Activated naive CD8-positive, alpha-beta T cell treated with anti-CD3 and anti-CD28 coated beads, Interleukin-2, amount 50 U/mL, for 24 hours (primary cell): ENCODE measurements around the gene RBKS.
"Not testable (repeated sequence)": the region's sequence is repeated elsewhere in the genome, so short reads cannot be mapped to it uniquely, and the experiment has no call there.

Source experiments
- ATAC-seq: fragments of 150-1000 bp; cut with Tn5 transposase; one replicate; pipeline ENCODE4 v1.10.0; 2021
- DNase-seq: peaks from one replicate; pipeline ENCODE4 v3.0.0; 2021
- H3K27ac Mint-ChIP-seq: one replicate; pipeline ENCODE4 v1.8.0; 2021; ENCODE audit warnings: mild to moderate bottlenecking, mixed read lengths
- H3K27me3 Mint-ChIP-seq: one replicate; pipeline ENCODE4 v1.8.0; 2021; ENCODE audit warnings: mixed read lengths
- H3K36me3 Mint-ChIP-seq: one replicate; pipeline ENCODE4 v1.8.0; 2021; ENCODE audit warnings: low read depth, mixed read lengths
- H3K4me1 Mint-ChIP-seq: one replicate; pipeline ENCODE4 v1.8.0; 2021; ENCODE audit warnings: mixed read lengths
- H3K4me3 Mint-ChIP-seq: one replicate; pipeline ENCODE4 v1.8.0; 2021; ENCODE audit warnings: mild to moderate bottlenecking, moderate library complexity, mixed read lengths
- H3K9me3 Mint-ChIP-seq: one replicate; pipeline ENCODE4 v1.8.0; 2021; ENCODE audit warnings: mixed read lengths

Gene RBKS

GRCh38 chr2:27870724-27871123 lies 19.5 kb downstream of the RBKS start:
- H3K9me3 Mint-ChIP-seq, result peaks cover 2% of the 10 kb centered on the region
- H3K4me1 Mint-ChIP-seq, result no peaks in the 10 kb centered on the region
- ATAC-seq, result no peak
- no peak overlapping the region for H3K27ac Mint-ChIP-seq
- no peaks in the 10 kb centered on the region for H3K27me3 Mint-ChIP-seq
- H3K4me3 Mint-ChIP-seq, result no peak overlapping the region
- H3K36me3 Mint-ChIP-seq, result peaks cover under 1% of the 10 kb centered on the region
- DNase-seq, result no peak

GRCh38 chr2:27869763-27870162 lies 20.4 kb downstream of the RBKS start:
- Mint-ChIP-seq H3K36me3 (no peaks in the 10 kb centered on the region), H3K4me3 (no peak overlapping the region), H3K27ac (no peak overlapping the region), H3K9me3 (no peaks in the 10 kb centered on the region), H3K4me1 (no peaks in the 10 kb centered on the region), H3K27me3 (no peaks in the 10 kb centered on the region)
- DNase-seq, result no peak
- no peak for ATAC-seq

- Mint-ChIP-seq H3K9me3 (no peaks in the 10 kb centered on the region), H3K36me3 (no peaks in the 10 kb centered on the region), H3K4me1 (no peaks in the 10 kb centered on the region), H3K27ac (no peak overlapping the region), H3K27me3 (no peaks in the 10 kb centered on the region), H3K4me3 (no peak overlapping the region)
- DNase-seq (no peak), ATAC-seq (no peak)
These were observed 23.9 kb downstream of the RBKS start for GRCh38 chr2:27866237-27866636.

GRCh38 chr2:27863955-27864354 lies 26.2 kb downstream of the RBKS start:
- not testable (repeated sequence) for ATAC-seq, H3K36me3 Mint-ChIP-seq, DNase-seq, H3K9me3 Mint-ChIP-seq, H3K27ac Mint-ChIP-seq, H3K4me3 Mint-ChIP-seq, H3K27me3 Mint-ChIP-seq
- peaks cover 10% of the 10 kb centered on the region for H3K4me1 Mint-ChIP-seq

GRCh38 chr2:27863146-27863545 lies 27.0 kb downstream of the RBKS start:
- Mint-ChIP-seq H3K4me3 (no peak overlapping the region), H3K27me3 (no peaks in the 10 kb centered on the region), H3K4me1 (peaks cover 10% of the 10 kb centered on the region), H3K27ac (no peak overlapping the region), H3K36me3 (peaks cover 2% of the 10 kb centered on the region), H3K9me3 (peaks cover 2% of the 10 kb centered on the region)
- no peak for DNase-seq
- no peak for ATAC-seq

- peak; percentile 40 for ATAC-seq
- no peaks in the 10 kb centered on the region for H3K27me3 Mint-ChIP-seq
- no peak overlapping the region for H3K27ac Mint-ChIP-seq
These were observed 30.1 kb downstream of the RBKS start for GRCh38 chr2:27860111-27860510.

GRCh38 chr2:27857417-27858172 lies 32.6 kb downstream of the RBKS start:
- H3K36me3 Mint-ChIP-seq, result peaks cover 5% of the 10 kb centered on the region
- H3K27ac Mint-ChIP-seq, result peak overlapping the region; percentile 22
- H3K4me3 Mint-ChIP-seq, result no peak overlapping the region
- DNase-seq, result no peak
- peaks cover 28% of the 10 kb centered on the region for H3K4me1 Mint-ChIP-seq
- H3K27me3 Mint-ChIP-seq, result no peaks in the 10 kb centered on the region
- peaks cover 13% of the 10 kb centered on the region for H3K9me3 Mint-ChIP-seq
- ATAC-seq, result peak; percentile 33

More at GRCh38 chr2:27860111-27860510, 30.1 kb downstream of the RBKS start:
- peaks cover 13% of the 10 kb centered on the region for H3K9me3 Mint-ChIP-seq
- peaks cover 5% of the 10 kb centered on the region for H3K36me3 Mint-ChIP-seq
- peaks cover 26% of the 10 kb centered on the region for H3K4me1 Mint-ChIP-seq
- no peak for DNase-seq
- H3K4me3 Mint-ChIP-seq, result no peak overlapping the region

GRCh38 chr2:27856956-27857355 lies 33.2 kb downstream of the RBKS start:
- ATAC-seq, result no peak
- DNase-seq, result no peak
- H3K27ac Mint-ChIP-seq, result no peak overlapping the region
- peaks cover 13% of the 10 kb centered on the region for H3K9me3 Mint-ChIP-seq
- peaks cover 5% of the 10 kb centered on the region for H3K36me3 Mint-ChIP-seq
- no peaks in the 10 kb centered on the region for H3K27me3 Mint-ChIP-seq
- H3K4me1 Mint-ChIP-seq, result peaks cover 28% of the 10 kb centered on the region
- no peak overlapping the region for H3K4me3 Mint-ChIP-seq

- DNase-seq, result no peak
- Mint-ChIP-seq H3K27ac (no peak overlapping the region), H3K36me3 (peaks cover 5% of the 10 kb centered on the region), H3K9me3 (peaks cover 13% of the 10 kb centered on the region), H3K4me3 (no peak overlapping the region), H3K4me1 (peaks cover 28% of the 10 kb centered on the region), H3K27me3 (no peaks in the 10 kb centered on the region)
- ATAC-seq, result no peak
These were observed 33.8 kb downstream of the RBKS start for GRCh38 chr2:27856386-27856785.

- no peak overlapping the region for H3K27ac Mint-ChIP-seq
- no peak for ATAC-seq
- DNase-seq, result no peak
These were observed 34.7 kb downstream of the RBKS start for GRCh38 chr2:27855476-27855875.

GRCh38 chr2:27854229-27854862 lies 35.8 kb downstream of the RBKS start:
- Mint-ChIP-seq H3K4me3 (no peak overlapping the region), H3K4me1 (peaks cover 17% of the 10 kb centered on the region), H3K27ac (no peak overlapping the region), H3K9me3 (peaks cover 13% of the 10 kb centered on the region), H3K36me3 (peaks cover 5% of the 10 kb centered on the region), H3K27me3 (no peaks in the 10 kb centered on the region)
- ATAC-seq, result no peak
- no peak for DNase-seq

More at GRCh38 chr2:27855476-27855875, 34.7 kb downstream of the RBKS start:
- no peaks in the 10 kb centered on the region for H3K27me3 Mint-ChIP-seq
- peaks cover 5% of the 10 kb centered on the region for H3K36me3 Mint-ChIP-seq
- H3K4me3 Mint-ChIP-seq, result no peak overlapping the region
- H3K9me3 Mint-ChIP-seq, result peaks cover 13% of the 10 kb centered on the region
- peaks cover 25% of the 10 kb centered on the region for H3K4me1 Mint-ChIP-seq

GRCh38 chr2:27852691-27853090 lies 37.5 kb downstream of the RBKS start:
- Mint-ChIP-seq H3K27ac (no peak overlapping the region), H3K4me1 (peaks cover 17% of the 10 kb centered on the region), H3K36me3 (peaks cover 2% of the 10 kb centered on the region), H3K27me3 (no peaks in the 10 kb centered on the region), H3K9me3 (peaks cover 6% of the 10 kb centered on the region), H3K4me3 (no peak overlapping the region)
- ATAC-seq (no peak), DNase-seq (no peak)

GRCh38 chr2:27849558-27850205 lies 40.5 kb downstream of the RBKS start:
- Mint-ChIP-seq H3K27ac (no peak overlapping the region), H3K4me1 (no peaks in the 10 kb centered on the region), H3K27me3 (no peaks in the 10 kb centered on the region)

GRCh38 chr2:27847333-27847732 lies 42.9 kb downstream of the RBKS start:
- no peaks in the 10 kb centered on the region for H3K36me3 Mint-ChIP-seq
- no peaks in the 10 kb centered on the region for H3K9me3 Mint-ChIP-seq
- H3K27ac Mint-ChIP-seq, result no peak overlapping the region
- ATAC-seq (no peak), DNase-seq (no peak)
- H3K27me3 Mint-ChIP-seq, result no peaks in the 10 kb centered on the region
- H3K4me3 Mint-ChIP-seq, result no peak overlapping the region
- no peaks in the 10 kb centered on the region for H3K4me1 Mint-ChIP-seq

More at GRCh38 chr2:27849558-27850205, 40.5 kb downstream of the RBKS start:
- no peak overlapping the region for H3K4me3 Mint-ChIP-seq
- no peaks in the 10 kb centered on the region for H3K9me3 Mint-ChIP-seq
- ATAC-seq (no peak), DNase-seq (no peak)
- H3K36me3 Mint-ChIP-seq, result no peaks in the 10 kb centered on the region

GRCh38 chr2:27844821-27845255 lies 45.3 kb downstream of the RBKS start:
- no peak overlapping the region for H3K4me3 Mint-ChIP-seq
- ATAC-seq (no peak), DNase-seq (no peak)
- H3K27ac Mint-ChIP-seq, result no peak overlapping the region
- H3K4me1 Mint-ChIP-seq, result no peaks in the 10 kb centered on the region
- no peaks in the 10 kb centered on the region for H3K27me3 Mint-ChIP-seq
- no peaks in the 10 kb centered on the region for H3K36me3 Mint-ChIP-seq
- no peaks in the 10 kb centered on the region for H3K9me3 Mint-ChIP-seq
